A549 (cell line): ENCODE results near the gene ABT1. TPM values are rescaled to one million over a fixed set of nuclear protein-coding genes. Genes with fewer than 3 reads are reported as not detected.

Experiments used
- CBX2 ChIP-seq: fragments of 200-600 bp; sonication (generic); IDR thresholded peaks from 2 replicates; pipeline ENCODE4 v1.6.1; 2016; ENCODE audit warnings: low read depth, mild to moderate bottlenecking, borderline replicate concordance
- EHF ChIP-seq: fragments of 250-450 bp; sonication (Bioruptor Pico); IDR thresholded peaks from 2 replicates; pipeline ENCODE4 v1.5.0; 2020; ENCODE audit warnings: mild to moderate bottlenecking
- EHMT2 ChIP-seq: fragments of 200-600 bp; sonication (generic); IDR thresholded peaks from 2 replicates; pipeline ENCODE4 v1.6.1; 2016; ENCODE audit warnings: antibody characterized with exemption, low read depth, mild to moderate bottlenecking, moderate library complexity
- FOSB ChIP-seq: fragments of 250-450 bp; sonication (Bioruptor Pico); IDR thresholded peaks from 2 replicates; pipeline ENCODE4 v1.5.0; 2020; ENCODE audit warnings: mild to moderate bottlenecking, moderate library complexity
- GATA3 ChIP-seq: IDR thresholded peaks from 2 replicates; pipeline ENCODE4 v1.6.1; 2012; ENCODE audit warnings: borderline replicate concordance
- HDAC2 ChIP-seq: fragments of 200-600 bp; sonication (generic); IDR thresholded peaks from 2 replicates; pipeline ENCODE4 v1.6.1; 2016
- HEYL ChIP-seq: fragments of 250-450 bp; sonication (Bioruptor Pico); IDR thresholded peaks from 2 replicates; pipeline ENCODE4 v1.8.0; 2021; ENCODE audit warnings: mild to moderate bottlenecking, moderate library complexity
- HOXB13 ChIP-seq: fragments of 250-450 bp; sonication (Bioruptor Pico); IDR thresholded peaks from 2 replicates; pipeline ENCODE4 v1.5.0; 2020; ENCODE audit warnings: low read depth, mild to moderate bottlenecking, moderate library complexity
- HOXB5 ChIP-seq: fragments of 250-450 bp; sonication (Bioruptor Pico); IDR thresholded peaks from 2 replicates; pipeline ENCODE4 v1.5.0; 2020; ENCODE audit warnings: mild to moderate bottlenecking, moderate library complexity
- JUNB ChIP-seq: fragments of >200 bp; sonication (Bioruptor Twin); formaldehyde crosslinking; IDR thresholded peaks from 2 replicates; pipeline ENCODE4 v1.6.1; 2016
- KDM1A ChIP-seq: fragments of 200-600 bp; sonication (generic); IDR thresholded peaks from 2 replicates; pipeline ENCODE4 v1.6.1; 2016; ENCODE audit warnings: low read depth, mild to moderate bottlenecking
- KDM5A ChIP-seq: fragments of 200-600 bp; sonication (generic); IDR thresholded peaks from 2 replicates; pipeline ENCODE4 v1.6.1; 2016; ENCODE audit warnings: antibody characterized with exemption, mild to moderate bottlenecking
- MAFK ChIP-seq: fragments of 450-650 bp; IDR thresholded peaks from 2 replicates; pipeline ENCODE4 v1.6.1; 2014; ENCODE audit not compliant: partially characterized antibody
- NFE2L2 ChIP-seq: fragments of 150-350 bp; conservative IDR thresholded peaks from 2 replicates; pipeline ENCODE4 v1.6.1; 2014; ENCODE audit warnings: low read length
- RFX5 ChIP-seq: fragments of 450-650 bp; IDR thresholded peaks from 2 replicates; pipeline ENCODE4 v1.7.1; 2014; ENCODE audit warnings: antibody characterized with exemption, mild to moderate bottlenecking, moderate library complexity
- SMC3 ChIP-seq: fragments of >200 bp; sonication (Bioruptor Twin); formaldehyde crosslinking; IDR thresholded peaks from 3 replicates; pipeline ENCODE4 v1.6.1; 2018; ENCODE audit warnings: inconsistent platforms
- SREBF2 ChIP-seq: fragments of 450-650 bp; IDR thresholded peaks from 2 replicates; pipeline ENCODE4 v1.6.1; 2014; ENCODE audit warnings: mild to moderate bottlenecking, moderate library complexity
- TFCP2L1 ChIP-seq: fragments of 250-450 bp; sonication (Bioruptor Pico); IDR thresholded peaks from 2 replicates; pipeline ENCODE4 v1.5.0; 2021; ENCODE audit warnings: mild to moderate bottlenecking
- TP53 ChIP-seq: fragments of 250-450 bp; sonication (Bioruptor Pico); IDR thresholded peaks from 2 replicates; pipeline ENCODE4 v1.5.0; 2021; ENCODE audit warnings: mild to moderate bottlenecking, moderate library complexity
- polyA plus RNA-seq, 4 experiments: library from polyadenylated mRNA; depleted of rRNA in 3 of 4; stranded (reverse); fragments of >200 nt; fragmentation: RNase III in 1 of 4; extraction: RNeasy Plus Mini Kit Qiagen cat#74134 plus additional on column Dnase treatment in 1 of 4; gene quantifications; 2 replicates in 3 of 4; 3 replicates in 1 of 4; pipeline ENCODE4 v1.2.3, GENCODE V29; 2011 to 2017
- TF ChIP-seq, protein P1 (sequence below): fragments of 200-600 bp; sonication (generic); IDR thresholded peaks from 2 replicates; pipeline ENCODE4 v1.6.1; 2016; ENCODE audit warnings: antibody characterized with exemption, mild to moderate bottlenecking, moderate library complexity
- TF ChIP-seq, protein P2 (sequence below): fragments of 450-650 bp; IDR thresholded peaks from 2 replicates; pipeline ENCODE4 v1.6.1; 2014; ENCODE audit warnings: antibody characterized with exemption
- TF ChIP-seq, protein P3 (sequence below): fragments of >200 bp; sonication (Bioruptor Twin); formaldehyde crosslinking; IDR thresholded peaks from 3 replicates; pipeline ENCODE4 v1.5.1; 2016
- TF ChIP-seq, protein P4 (sequence below): fragments of >200 bp; sonication (Bioruptor Twin); formaldehyde crosslinking; IDR thresholded peaks from 3 replicates; pipeline ENCODE4 v1.6.1; 2016

ABT1 gene
- polyA plus RNA-seq, 2 of the 4 experiments (the other 2 are of a cell fraction): 10.6 to 11.1 TPM

DNA sequence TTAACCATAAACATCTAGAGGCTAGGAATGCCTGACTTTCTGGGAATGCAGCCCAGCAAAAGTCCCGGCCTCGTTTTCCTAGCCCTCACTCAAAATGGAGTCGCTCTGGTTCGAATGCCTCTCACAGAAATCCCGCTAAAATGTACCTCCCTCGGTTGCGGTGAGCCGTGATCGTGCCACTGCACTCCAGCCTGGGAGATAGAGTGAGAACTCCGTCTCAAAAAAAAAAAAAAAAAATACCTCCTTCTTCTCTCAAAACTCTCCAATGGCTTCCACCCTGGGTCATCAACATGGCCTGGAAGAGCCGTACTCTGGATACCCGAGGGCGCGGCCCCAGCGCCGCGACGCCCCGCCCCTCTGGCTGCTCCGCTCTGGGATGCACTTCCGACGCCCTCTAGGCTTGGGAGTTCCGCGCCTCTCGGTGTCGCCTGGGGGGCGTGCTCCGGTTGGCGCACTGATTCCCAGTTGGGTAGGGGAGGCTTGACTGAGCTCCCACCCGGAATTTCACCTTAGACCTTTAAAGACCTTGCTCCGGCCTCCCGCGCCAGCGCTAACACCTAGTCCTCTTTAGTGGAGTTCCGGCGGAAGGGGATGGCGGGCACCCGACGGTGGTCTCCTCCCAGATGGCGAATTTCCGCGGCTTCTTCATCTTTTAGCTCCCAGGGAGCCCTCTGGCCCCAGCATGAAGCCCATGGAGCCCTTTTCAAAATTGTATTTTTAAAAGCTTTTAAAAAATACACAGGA is 46.3 kb upstream of the ABT1 start (continued):
- TF ChIP-seq, protein P1, sequence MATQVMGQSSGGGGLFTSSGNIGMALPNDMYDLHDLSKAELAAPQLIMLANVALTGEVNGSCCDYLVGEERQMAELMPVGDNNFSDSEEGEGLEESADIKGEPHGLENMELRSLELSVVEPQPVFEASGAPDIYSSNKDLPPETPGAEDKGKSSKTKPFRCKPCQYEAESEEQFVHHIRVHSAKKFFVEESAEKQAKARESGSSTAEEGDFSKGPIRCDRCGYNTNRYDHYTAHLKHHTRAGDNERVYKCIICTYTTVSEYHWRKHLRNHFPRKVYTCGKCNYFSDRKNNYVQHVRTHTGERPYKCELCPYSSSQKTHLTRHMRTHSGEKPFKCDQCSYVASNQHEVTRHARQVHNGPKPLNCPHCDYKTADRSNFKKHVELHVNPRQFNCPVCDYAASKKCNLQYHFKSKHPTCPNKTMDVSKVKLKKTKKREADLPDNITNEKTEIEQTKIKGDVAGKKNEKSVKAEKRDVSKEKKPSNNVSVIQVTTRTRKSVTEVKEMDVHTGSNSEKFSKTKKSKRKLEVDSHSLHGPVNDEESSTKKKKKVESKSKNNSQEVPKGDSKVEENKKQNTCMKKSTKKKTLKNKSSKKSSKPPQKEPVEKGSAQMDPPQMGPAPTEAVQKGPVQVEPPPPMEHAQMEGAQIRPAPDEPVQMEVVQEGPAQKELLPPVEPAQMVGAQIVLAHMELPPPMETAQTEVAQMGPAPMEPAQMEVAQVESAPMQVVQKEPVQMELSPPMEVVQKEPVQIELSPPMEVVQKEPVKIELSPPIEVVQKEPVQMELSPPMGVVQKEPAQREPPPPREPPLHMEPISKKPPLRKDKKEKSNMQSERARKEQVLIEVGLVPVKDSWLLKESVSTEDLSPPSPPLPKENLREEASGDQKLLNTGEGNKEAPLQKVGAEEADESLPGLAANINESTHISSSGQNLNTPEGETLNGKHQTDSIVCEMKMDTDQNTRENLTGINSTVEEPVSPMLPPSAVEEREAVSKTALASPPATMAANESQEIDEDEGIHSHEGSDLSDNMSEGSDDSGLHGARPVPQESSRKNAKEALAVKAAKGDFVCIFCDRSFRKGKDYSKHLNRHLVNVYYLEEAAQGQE: no peak
- TF ChIP-seq HOXB5 (peak; percentile 97), MAFK (no peak), SREBF2 (no peak), TFCP2L1 (peak; percentile 64; the same call in 1 of the 2 replicates), GATA3 (no peak), CBX2 (no peak), HDAC2 (no peak), RFX5 (no peak), FOSB (CRISPR knock-in tag) (peak; percentile 89), KDM1A (no peak), JUNB (no peak), KDM5A (no peak), EHF (CRISPR knock-in tag) (peak; percentile 98), EHMT2 (no peak), HOXB13 (CRISPR knock-in tag) (peak; percentile 99), NFE2L2 (no peak), HEYL (CRISPR knock-in tag) (peak; percentile 99), SMC3 (no peak), TP53 (CRISPR knock-in tag) (peak; percentile 86; the same call in 1 of the 2 replicates)
- TF ChIP-seq, protein P2, sequence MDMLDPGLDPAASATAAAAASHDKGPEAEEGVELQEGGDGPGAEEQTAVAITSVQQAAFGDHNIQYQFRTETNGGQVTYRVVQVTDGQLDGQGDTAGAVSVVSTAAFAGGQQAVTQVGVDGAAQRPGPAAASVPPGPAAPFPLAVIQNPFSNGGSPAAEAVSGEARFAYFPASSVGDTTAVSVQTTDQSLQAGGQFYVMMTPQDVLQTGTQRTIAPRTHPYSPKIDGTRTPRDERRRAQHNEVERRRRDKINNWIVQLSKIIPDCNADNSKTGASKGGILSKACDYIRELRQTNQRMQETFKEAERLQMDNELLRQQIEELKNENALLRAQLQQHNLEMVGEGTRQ: no peak
- TF ChIP-seq, protein P3, sequence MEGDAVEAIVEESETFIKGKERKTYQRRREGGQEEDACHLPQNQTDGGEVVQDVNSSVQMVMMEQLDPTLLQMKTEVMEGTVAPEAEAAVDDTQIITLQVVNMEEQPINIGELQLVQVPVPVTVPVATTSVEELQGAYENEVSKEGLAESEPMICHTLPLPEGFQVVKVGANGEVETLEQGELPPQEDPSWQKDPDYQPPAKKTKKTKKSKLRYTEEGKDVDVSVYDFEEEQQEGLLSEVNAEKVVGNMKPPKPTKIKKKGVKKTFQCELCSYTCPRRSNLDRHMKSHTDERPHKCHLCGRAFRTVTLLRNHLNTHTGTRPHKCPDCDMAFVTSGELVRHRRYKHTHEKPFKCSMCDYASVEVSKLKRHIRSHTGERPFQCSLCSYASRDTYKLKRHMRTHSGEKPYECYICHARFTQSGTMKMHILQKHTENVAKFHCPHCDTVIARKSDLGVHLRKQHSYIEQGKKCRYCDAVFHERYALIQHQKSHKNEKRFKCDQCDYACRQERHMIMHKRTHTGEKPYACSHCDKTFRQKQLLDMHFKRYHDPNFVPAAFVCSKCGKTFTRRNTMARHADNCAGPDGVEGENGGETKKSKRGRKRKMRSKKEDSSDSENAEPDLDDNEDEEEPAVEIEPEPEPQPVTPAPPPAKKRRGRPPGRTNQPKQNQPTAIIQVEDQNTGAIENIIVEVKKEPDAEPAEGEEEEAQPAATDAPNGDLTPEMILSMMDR: no peak
- TF ChIP-seq, protein P4, sequence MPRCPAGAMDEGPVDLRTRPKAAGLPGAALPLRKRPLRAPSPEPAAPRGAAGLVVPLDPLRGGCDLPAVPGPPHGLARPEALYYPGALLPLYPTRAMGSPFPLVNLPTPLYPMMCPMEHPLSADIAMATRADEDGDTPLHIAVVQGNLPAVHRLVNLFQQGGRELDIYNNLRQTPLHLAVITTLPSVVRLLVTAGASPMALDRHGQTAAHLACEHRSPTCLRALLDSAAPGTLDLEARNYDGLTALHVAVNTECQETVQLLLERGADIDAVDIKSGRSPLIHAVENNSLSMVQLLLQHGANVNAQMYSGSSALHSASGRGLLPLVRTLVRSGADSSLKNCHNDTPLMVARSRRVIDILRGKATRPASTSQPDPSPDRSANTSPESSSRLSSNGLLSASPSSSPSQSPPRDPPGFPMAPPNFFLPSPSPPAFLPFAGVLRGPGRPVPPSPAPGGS: no peak
